Inflammatory macrophage (primary cell): ENCODE measurements around the gene PCDH12.
A peak's percentile ranks its signal among the peaks of the same experiment; 100 is the strongest.

Source experiments
- DNase-seq, 2 donors: peaks; one replicate each; pipeline ENCODE4 v3.0.0-alpha.2; 2020 to 2022
- total RNA-seq, 18 experiments: gene quantifications; one replicate each; lab custom pipeline; 2026; ENCODE audit warnings: mixed read lengths in 6 of 18, inconsistent platforms in 2 of 18; lab: John Stamatoyannopoulos, UW

Gene PCDH12
- total RNA-seq: 2.0 to 13.7 (median 3.3) reads per million in 18 experiments

GRCh38 chr5:141958113-141958512 is at the start of gene PCDH12:
Gene PCDH12 (minus strand): TSS chr5:141958202. CDS start chr5:141957851, 351 bp downstream.
- DNase-seq: peak; percentile 21 to 22

DNA sequence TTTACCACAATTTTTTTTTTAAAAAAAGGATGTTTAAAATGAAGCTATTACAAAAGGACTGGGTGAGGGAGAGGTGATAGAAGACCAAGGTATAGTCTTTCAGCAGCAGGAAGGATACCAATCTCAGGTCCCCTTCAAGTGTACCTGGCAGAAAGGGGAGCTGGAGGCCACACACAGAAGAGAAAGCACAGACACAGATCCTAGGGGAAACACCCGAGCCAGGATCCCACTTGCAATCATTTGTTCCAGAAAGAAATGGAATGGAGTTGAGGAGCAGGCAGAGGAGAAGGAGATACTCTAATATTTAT is 49.2 kb upstream of the PCDH12 start:
- DNase-seq: no peak

DNA sequence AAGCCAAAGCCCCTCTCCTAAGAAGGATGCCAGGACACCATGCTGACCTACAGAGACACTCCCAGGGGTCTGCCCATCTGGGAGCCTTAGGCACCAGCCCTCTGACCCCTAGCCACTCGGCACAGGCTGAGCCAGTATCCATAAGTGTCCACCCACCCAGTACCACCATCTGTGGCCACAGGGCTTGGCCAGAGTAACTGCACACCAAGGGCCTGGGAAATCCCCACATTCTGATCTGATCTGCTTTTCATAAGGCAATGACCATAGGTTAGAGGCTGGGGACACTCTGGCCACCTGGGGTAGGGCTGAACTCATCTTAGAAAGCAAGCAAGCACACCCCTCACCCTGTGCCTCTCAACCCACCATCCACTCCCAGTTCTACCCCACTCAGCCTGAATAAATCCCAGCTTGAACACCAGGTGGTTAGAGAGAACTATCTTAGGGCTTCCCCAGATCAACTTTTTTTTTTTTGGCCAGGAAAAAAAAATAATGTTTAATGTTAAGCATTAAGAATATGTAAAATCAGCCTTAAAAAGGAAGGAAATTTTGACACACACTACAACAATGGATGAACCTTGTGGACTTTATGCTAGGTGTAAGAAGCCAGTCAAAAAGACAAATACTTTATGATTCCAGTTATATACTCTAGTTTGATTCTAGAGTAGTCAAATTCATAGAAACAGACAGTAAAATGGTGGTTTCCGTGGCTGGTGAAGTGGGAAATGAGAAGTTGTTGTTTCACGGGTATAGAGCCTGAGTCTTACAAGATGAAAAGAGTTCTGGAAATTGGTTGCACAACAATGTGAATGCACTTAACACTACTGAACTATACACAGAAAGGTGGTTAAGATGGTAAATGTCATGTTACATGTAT is 48.6 kb upstream of the PCDH12 start:
- DNase-seq: peak in 1 of 2 donors; percentile 48

DNA sequence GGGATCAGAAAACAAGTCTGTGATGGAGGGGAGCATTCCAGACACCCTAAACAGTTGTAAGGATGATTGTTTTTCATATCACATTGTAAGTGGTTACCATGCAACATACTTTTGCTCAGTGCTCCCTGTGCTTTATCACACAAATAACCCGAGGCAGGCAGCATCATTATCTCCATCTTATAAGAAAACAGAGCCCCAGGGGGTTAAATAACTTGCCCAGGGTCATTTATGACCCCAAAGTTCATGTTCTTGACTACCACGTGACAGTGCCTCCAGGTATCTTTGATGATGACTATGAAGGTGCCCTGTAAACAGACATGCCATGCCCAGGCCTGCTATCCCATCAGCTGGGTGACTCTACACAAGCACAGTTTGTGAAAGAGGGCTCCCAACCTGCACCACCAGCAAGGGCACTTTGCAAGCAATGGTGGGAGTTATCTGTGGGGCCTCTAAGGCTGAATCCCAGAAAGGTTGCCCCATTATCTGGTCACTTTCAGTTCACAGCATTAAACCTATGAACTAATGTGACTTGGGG is 45.3 kb upstream of the PCDH12 start:
- DNase-seq: no peak

- DNase-seq: peak; percentile 15 to 16
Observed at GRCh38 chr5:142000704-142001484, 42.9 kb upstream of the PCDH12 start.

DNA sequence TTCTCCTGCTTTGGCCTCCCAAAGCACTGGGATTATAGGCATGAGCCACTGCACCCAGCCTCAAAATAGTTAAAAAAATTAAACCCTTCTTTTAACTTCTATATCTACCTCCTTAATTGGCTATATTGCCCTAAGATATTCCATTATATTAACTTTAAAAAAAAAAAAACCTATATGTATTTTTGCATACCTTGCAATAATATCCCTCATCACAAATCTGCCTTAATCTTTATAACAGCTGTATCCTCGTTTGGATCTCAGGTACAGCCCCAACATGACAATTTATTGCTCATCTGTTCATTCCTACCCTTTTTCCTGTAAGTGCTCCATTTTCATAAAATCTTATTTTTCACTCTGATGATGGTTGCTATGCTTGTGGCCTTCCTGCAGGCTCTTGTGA is 42.2 kb upstream of the PCDH12 start:
- DNase-seq: no peak

DNA sequence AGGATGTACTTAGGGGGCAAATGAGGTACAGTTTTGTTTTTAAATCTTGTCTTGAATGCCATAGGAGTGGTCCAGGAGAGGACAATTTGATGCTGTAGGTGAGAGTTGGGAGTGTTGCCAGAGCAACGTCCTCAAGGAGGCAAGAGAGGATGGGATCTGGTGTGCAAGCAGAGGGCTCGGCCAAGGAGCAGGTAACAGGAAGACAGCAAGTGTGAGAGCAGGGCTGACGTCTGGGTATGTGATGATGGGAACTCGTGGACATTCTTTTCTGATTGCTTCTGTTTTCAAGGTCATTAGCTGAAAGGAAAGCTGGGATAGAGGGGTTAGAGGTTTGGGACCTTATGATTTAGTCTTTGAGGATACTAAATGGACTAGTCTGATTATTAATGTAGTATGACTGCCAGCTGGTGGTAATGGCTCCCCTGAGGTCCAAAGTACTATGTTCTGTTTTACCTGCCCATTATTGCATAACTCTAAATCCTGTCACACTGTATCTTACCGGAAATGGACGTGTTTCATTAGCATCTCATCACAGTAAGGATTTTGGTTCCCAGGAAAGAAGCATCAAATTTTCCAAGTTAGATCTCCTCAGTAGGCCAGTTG is 39.5 kb upstream of the PCDH12 start:
- DNase-seq: no peak

GRCh38 chr5:141995656-141996055 is 37.7 kb upstream of the PCDH12 start:
- no peak for DNase-seq

GRCh38 chr5:141994511-141995136 is 36.6 kb upstream of the PCDH12 start:
- no peak for DNase-seq

GRCh38 chr5:141992349-141992963 is 34.5 kb upstream of the PCDH12 start:
- DNase-seq: peak; percentile 76

- DNase-seq: no peak
Observed at GRCh38 chr5:141989720-141990119, 31.7 kb upstream of the PCDH12 start.

- DNase-seq: no peak
Observed at GRCh38 chr5:141986072-141986471, 28.1 kb upstream of the PCDH12 start.

GRCh38 chr5:141982626-141983025 is 24.6 kb upstream of the PCDH12 start:
- no peak for DNase-seq

- no peak for DNase-seq
Observed at GRCh38 chr5:141978389-141978788, 20.4 kb upstream of the PCDH12 start.

- no peak for DNase-seq
Observed at GRCh38 chr5:141976176-141976575, 18.2 kb upstream of the PCDH12 start.

GRCh38 chr5:141973871-141974595 is 16.0 kb upstream of the PCDH12 start:
- DNase-seq: no peak

GRCh38 chr5:141969783-141970771 is 12.1 kb upstream of the PCDH12 start:
- DNase-seq: peak; percentile 77

- peak; percentile 96 to 98 for DNase-seq
Observed at GRCh38 chr5:141968914-141969608, 11.1 kb upstream of the PCDH12 start, which contains the start of gene RNF14. Gene RNF14 (plus strand): TSS chr5:141969105. CDS start chr5:141973589, 4,484 bp downstream.

- DNase-seq: no peak
Observed at GRCh38 chr5:141966963-141967333, 8.9 kb upstream of the PCDH12 start.
